Measurements from ENCODE around the gene GAS7.

Gene GAS7

DNA sequence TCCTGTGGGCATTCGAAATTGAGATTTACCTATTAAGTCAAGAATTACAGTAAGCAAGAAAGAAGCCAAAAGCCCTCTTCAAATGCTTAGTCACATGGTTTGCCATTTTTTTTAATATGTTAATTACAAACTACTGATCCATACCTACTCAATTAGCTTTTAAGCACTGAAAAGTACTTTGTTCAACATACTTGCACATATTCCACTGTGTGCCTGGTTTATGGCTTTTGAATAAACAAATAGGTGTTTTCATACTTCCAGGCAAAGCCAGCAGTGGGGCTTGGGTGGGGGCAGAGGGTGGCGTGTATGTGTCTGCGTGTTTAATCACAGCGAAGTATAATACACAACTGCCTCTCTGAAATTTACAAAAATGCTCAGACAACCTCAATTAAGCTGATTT, 51.4 kb downstream of the GAS7 start:
- DNase-seq (ENCODE audit: extremely low spot score, insufficient read length, low read depth) (no peak), FAIRE-seq (no peak)

DNA sequence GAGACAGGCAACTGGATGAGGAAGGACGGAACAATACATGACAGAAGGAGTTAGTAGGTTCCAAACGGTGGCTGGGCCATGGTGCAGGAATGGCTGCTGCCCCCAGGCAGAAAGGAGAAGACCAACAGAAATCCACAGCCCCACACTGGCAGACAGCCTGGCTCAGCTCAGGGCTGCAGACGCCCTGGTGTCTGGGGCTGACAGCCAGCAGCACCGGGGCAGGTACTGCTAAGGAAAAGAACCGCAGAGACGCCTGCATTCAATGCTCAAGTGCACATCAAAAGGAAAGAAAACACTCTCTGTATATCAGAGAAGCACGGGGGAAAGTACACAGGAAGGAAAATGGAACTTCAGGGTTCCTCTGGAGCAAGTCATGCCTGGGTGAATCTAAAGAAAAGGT, 53.4 kb downstream of the GAS7 start:
- FAIRE-seq = no peak

DNA sequence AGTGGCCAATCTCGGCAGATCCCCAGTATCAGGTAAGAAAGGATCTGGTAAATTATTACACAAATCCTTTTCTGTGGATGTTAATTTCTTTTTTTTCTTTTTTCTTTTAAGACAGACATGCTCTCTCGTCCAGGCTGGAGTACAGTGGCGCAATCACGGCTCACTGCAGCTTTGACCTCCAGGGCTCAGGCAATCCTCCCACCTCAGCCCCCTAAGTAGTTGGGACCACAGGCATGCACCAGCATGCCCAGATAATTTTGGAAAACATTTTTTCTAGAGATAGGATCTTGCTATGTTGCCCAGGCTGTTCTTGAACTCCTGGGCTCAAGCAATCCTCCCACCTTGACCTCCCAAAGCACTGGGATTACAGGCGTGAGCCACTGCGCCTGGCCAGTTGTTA, 54.0 kb downstream of the GAS7 start:
- DNase-seq (ENCODE audit: extremely low spot score, insufficient read length, low read depth) (no peak), FAIRE-seq (no peak)

More for the DNA sequence above, 53.4 kb downstream of the GAS7 start:
- no peak for DNase-seq (ENCODE audit: extremely low spot score, insufficient read length, low read depth)

DNA sequence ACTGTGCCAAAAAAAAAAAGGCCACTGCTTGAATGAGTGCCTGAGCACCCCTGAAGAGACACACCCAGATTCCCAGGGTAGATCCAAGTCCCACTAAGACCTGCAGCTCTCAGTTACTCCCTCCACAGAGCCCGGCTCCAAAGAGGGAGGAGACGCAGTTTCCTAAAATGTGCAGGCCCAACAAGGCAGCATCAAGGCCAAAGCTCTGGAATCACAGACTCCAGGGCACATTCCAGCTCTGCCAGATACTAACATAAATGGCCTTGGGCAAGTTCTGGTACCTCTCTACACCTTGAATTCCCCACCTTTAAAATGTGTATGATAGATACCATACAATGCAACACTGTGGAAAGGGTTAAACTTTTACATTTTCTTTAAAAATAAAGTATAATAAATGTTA, 57.0 kb downstream of the GAS7 start:
- DNase-seq (ENCODE audit: extremely low spot score, insufficient read length, low read depth) = no peak
- FAIRE-seq = no peak

DNA sequence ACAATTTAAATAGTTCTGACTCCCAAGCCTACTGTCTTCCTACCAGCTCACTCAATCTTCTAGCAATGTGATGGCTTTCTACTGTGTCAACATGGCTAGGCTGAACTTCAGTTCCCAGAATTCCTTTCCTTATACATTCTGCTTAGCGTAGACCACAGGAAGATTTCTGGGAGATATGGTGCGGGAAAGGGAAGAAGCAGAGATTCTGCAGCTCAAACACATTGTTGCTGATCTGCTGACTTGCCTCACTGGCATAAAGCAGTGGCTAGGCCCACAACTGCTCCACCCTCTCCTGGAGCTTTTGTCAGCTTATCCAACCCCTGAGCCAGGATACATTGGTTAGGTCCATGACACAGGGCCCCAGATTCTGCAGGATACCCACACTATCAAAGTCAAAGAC, 58.8 kb downstream of the GAS7 start:
- FAIRE-seq (no peak), DNase-seq (ENCODE audit: extremely low spot score, insufficient read length, low read depth) (no peak)

DNA sequence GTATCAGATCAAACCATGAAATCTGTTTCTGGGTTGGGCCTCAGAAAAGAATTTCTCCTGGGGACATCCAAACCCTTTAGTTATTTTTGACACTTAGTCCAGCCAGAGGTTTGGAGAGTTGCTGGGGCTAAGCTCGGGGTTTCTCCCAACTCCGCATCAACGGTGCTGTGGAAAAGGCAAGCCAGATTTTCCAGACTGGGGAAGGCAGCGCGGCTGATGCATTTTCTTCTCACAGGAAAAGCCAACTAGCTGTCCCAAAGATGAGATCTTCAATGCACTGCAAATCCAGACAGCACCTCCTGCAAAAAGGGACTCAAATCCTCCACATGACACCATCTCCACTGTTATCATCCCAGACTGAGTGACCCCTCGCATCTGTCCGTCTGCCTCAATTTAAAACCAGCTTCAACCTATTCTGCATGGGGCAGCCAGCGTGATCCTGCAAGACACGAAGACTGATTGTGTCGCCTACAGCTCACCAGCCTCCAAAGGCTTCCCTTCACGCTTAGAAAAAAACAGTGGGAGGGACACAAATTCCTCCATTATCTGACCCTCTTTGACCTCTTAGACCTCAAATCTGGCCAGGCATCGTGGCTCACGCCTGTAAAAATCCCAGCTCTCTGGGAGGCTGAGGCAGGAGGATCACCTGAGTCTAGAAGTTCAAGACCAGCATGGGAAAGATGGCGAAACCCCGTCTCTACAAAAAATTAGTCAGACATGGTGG, 62.0 kb downstream of the GAS7 start:
- DNase-seq (ENCODE audit: extremely low spot score, insufficient read length, low read depth) (no peak), FAIRE-seq (no peak)

DNA sequence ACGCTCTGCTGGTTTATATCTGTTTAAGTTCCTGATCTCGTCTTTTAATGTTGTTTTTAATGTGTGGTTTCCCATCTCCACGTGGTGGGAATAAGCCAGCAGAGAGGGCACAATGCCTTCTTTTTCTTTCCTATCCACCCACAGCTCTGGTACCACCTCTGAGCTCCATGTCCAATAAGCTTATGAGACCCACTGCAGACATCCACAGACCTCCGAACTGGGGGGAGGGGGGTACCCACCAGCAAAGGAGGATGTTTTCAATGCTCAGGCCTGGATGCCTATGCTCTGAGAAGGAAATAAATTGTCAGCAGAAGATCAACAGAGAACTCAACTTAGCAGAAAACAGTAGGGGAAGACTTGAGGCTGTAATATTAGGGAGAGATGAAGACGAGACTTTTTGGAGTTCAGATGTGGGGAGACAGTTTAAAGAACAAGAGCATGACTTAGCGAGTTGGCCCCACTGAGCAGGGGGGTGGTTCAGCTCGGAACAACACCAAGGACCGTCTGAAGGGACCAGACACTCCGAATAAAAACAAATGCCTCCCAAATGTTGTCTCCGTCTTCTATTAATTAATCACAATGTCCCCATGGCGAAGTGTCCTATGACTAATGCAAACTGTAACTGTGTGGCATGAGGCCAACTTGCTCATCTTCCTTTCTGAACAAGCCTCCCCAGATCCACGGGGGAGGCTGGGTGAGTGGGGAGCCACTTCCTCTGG, 62.7 kb downstream of the GAS7 start:
- DNase-seq (ENCODE audit: extremely low spot score, insufficient read length, low read depth) = no peak
- no peak for FAIRE-seq

DNA sequence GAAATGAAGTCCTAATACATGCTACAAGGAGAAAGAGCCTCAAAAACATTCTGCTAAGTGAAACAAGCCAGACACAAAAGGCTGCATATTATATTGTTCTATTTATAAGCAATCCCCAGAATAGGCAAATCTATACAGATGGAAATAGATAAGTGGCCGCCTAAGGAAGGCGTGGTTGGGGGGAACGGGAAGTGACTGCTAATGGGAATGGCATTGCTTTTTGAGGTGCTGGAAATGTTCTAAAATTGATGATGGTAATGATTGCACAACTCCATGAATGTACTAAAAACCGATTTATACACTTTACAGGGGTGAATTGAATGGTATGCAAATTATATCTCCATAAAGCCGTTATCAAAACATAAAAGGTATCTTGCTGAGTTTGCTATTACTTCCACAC, 67.7 kb downstream of the GAS7 start:
- FAIRE-seq (no peak), DNase-seq (ENCODE audit: extremely low spot score, insufficient read length, low read depth) (no peak)

DNA sequence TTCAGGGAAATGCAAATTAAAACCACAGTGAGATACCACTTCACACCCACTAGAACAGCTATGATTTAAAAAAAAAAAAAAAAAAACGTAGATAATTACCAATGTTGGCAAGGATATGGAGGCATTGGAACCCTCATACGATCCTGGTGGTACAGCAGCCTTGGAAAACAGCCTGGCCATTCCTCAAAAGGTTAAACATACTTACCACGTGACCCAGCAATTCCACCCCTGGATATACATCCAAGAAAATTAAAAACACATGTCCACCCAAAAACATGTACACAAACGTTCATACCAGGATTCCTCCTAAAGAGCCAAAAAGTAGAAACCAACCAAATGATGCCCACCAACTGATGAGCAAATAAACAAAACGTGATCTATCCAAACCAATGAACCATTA, 68.1 kb downstream of the GAS7 start:
- DNase-seq (ENCODE audit: extremely low spot score, insufficient read length, low read depth) = no peak
- no peak for FAIRE-seq

DNA sequence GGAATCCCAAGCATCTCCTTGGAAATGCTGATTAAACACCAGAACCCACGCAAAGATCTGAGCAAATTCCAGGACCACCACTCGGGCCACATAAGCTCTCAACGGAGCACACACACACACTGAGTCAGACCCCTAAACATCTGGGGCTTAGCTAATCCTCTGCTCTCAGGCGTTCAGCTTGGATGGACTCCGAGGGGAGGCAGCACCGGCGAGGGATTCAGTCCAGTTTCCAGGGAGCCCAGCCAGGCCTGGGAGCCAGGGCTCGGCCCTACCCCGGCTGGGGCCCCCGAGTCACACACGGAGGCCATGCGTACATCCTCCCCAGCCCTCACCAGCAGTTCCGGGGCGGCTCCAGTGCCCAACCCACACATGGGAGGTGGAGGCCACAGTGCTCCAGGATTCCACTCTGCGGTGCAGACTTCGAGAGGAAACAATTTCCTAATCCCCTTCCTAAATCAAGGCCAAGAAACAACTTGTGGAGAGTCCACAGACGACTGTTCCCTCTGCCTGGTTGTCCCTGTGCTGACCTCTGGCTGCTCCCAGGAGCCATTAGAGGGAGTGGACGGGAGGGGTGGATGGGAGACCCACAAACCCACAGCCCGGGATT, 70.5 kb downstream of the GAS7 start:
- DNase-seq (ENCODE audit: extremely low spot score, insufficient read length, low read depth) (no peak), FAIRE-seq (no peak)

DNA sequence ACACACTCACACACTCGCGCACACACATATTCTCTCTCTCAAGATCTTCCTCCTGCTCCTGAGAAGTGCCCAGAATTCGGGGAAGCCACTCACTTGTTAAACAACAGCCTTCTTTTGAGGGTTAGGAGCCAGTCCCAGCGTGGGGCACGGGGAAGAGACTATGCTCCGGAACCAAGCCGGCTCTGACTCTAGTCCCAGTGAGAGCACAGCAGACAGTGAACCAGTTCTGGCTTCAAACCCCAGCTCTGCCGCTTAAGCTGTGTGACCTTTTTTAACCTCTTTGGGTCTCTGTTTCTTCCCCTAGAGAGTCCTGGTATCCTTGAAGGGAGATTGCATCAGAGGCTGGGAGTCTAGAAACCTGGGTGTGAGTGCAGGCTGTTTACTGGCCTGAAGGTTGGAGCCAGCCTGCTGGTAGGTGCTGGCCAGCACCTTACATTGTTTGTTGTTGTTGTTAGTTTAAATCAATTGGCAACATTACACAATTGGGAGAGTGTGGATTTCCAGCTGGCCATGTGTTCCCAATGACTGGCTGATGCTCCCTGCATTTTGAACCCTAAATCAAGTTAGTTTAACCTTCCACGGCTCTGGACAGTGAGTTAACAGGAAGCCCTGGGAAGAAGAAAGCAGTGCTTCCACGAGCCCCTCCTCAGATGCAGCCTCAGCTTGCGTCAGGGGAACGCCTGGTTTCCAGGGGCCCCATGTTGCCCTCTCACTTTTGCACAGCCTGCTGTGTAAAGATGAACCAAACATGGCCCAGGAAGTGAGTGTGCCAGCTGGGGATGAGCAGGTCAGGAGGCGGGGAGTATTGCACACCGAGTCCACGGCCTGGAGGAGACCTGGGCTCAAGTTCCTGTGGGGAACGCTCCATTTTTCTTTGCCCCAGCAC, 71.5 kb downstream of the GAS7 start:
- DNase-seq (ENCODE audit: extremely low spot score, insufficient read length, low read depth) = no peak
- FAIRE-seq = no peak

DNA sequence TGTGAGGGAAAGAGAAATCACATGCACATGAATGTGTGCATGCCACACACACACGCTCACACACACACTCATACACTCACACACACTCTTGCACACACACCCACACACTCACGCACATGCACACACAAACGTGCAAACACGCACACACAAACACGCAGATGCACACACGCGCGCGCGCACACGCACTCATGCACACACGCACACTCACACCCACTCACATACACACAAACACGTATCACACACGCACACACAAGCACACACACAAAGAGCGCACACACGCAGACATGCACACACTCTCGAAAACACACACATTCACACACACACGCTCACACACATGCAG, 72.2 kb downstream of the GAS7 start:
- FAIRE-seq = no peak
- no peak for DNase-seq (ENCODE audit: extremely low spot score, insufficient read length, low read depth)

DNA sequence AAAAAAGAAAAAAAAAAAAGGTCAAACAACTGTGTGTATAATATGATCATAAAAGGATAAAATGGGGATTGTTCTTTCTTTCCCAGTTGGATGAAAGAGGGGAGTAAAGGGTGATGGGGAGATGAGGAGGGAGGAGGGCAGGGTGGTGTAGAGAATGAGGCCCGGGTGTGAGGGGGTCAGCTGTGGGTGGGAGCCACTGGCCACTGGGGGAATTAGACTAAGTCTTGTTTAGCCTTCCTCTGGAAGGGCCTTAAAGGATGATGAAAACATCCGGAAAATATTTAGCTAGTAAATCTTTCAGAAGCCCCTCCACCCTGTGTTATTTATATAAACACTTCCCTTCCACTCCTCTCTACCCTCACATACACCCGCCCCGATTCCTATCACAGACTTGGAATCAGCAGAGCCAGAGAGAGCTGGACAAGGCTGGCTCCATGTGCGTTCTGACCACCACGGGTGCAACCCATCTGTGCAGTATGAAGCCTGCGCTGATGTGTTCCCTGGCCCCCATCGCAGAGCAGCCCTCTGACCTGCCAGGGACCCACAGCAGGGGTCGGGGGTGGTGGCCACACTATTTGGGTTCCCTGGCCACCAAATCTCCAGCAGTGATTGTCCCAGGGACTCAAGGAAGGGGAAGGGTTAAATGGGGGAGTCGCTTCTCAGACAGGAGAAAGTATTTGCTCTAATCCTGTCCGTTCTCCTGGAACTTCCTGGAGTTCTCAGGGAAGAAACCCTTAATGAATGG, 72.7 kb downstream of the GAS7 start:
- FAIRE-seq = no peak
- DNase-seq (ENCODE audit: extremely low spot score, insufficient read length, low read depth) = no peak

DNA sequence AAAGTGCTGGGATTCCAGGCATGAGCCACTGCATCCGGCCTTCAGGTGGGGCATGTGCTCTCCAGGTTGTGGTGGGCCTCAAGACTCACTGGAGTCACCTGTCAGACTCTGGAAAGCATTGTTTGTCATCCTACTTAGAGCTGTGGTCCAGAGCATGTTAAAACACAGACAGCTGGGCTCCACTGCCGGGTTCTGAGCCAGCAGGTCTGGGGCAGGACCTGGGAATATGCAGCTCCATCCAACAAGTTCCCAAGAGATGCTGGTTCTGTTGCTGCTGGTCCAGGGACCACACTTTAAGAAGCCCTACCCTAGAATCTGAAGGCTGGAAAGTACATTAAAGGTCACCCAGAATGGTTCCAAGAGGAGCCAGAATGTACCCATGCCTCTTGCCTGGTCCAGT, 75.3 kb downstream of the GAS7 start:
- DNase-seq (ENCODE audit: extremely low spot score, insufficient read length, low read depth) (no peak), FAIRE-seq (no peak)

DNA sequence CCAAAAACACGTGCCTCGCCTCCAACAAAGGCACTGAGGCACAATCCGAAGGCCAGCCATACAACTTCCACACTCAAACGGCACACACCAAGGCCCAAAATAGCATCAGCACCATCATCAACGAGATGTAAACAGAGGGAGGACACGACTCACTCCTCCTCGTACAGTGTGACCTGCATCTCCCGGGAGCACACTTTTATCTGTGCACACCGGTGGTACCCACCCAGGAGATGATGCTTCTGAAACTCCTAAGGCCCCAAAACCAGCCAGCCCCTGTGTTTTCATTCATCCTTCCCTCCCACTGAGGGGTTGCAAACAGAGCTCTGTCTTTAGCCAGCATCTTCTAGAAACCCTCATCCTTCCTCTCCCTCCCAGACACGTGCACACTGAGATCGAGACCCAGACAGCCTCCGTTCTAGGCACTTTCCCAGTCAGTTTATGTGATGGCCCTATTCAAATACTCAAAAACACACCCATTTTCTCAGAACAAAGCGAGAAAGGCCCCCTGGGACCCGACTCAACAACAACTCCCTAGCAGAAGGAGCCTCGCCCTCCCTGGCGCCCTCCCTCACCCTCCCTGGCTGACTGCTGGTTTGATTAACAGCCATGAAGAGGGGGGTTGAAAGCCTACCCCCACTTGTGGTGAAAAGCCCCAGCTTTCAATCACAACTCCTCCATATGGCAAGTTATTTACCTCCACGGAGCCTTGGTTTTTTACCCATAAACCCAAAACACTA, 76.3 kb downstream of the GAS7 start:
- DNase-seq (ENCODE audit: extremely low spot score, insufficient read length, low read depth) (no peak), FAIRE-seq (peak; percentile 42)

DNA sequence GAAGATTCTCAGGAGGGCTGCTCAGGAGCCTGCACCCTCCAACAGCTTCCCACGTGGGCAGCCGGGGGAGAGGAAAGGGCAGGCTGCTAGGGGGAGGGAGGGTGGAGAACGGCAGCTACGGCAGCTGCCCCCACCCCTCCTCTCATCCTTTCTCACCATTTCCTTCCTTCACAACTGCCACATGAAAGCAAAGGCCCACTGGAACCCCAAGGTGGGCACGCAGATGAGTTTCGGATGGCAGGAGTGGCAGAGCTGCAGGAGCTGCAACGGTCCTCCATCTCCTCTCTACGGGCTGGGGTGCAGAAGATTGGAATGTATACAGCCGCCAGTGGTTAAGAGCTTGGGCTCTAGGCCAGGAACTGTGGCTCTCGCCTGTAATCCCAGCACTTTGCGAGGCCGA, 77.7 kb downstream of the GAS7 start:
- FAIRE-seq = no peak

DNA sequence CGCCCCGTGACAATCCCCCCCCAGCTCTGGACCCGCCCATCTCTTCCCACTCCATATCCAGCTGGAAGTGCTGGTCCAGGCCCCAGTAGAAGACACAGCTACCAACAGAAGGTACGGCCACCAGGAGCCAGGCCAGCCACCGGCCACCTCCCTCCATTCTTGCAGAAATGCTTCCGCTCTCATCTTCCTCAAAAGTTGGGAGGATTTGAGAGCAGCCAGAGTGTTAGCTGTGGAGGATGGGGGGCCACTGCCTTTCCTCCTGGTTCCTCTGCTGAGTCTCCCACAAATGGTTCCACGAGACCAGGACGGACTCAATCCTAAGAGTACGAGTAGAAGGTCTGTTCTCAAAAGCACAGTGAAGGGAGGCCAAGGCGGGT, 78.3 kb downstream of the GAS7 start:
- DNase-seq (ENCODE audit: extremely low spot score, insufficient read length, low read depth) (no peak), FAIRE-seq (no peak)

More for the DNA sequence above, 77.7 kb downstream of the GAS7 start:
- no peak for DNase-seq (ENCODE audit: extremely low spot score, insufficient read length, low read depth)

DNA sequence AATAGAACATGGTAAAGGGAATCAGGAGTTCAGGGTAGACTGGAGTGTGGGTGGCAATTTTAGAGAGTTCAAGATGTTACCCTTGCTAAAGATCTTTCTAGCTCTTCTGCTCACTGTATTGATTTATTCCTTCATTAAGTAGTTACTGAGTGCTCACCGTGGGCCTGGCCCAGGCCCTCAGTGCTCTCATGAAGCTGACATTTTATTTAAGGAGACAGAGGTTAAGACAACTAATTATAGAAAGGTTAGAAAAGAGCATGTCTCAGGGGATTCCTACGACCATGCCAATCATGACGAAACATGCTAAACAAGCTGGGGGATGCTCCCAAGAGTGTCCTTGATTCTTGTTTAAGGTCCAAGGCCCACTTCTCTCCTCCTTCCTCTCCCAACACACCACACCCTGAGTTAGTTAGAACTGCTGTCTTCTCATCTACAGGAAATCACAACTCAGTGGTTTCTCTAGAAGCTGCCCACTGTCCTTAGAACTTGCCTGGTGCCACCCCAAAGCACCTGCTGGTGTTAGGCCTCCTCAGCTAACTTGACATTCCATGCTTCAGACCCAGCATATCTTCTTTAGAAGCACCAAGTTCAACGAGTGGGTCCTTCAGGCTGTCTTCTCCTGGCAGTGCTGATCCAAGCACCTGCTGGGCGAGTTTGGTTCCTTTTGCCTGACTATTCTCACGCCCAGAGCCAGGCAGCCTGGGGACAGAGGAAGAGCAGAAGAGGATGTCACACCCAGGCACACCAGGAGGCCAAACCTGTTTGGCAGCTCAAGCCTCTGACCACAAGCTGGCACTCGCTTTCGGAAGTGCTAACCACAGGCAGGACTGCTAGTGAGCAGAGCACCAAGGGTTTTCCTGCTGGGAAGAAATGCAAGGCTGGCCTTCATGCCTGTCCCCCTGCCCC, 79.0 kb downstream of the GAS7 start:
- DNase-seq (ENCODE audit: extremely low spot score, insufficient read length, low read depth) (no peak), FAIRE-seq (peak; percentile 91)

All from GM18507 (cell line).